ENCODE measurements around the gene MPHOSPH8.

MPHOSPH8 gene

GRCh38 chr13:19605161-19605955, 28.1 kb upstream of the MPHOSPH8 start:
- no peak for TF ChIP-seq CTCF (IDR thresholded peaks at IDR 0.05; ENCODE audit: extremely low read depth, missing control alignments)
- DNase-seq (ENCODE audit: low spot score) = no peak

- DNase-seq (ENCODE audit: low spot score) = no peak
Measured at GRCh38 chr13:19606152-19606551, 27.3 kb upstream of the MPHOSPH8 start.

GRCh38 chr13:19606737-19607136, 26.7 kb upstream of the MPHOSPH8 start:
- no peak for TF ChIP-seq CTCF (IDR thresholded peaks at IDR 0.05; ENCODE audit: extremely low read depth, missing control alignments)

More at GRCh38 chr13:19606152-19606551, 27.3 kb upstream of the MPHOSPH8 start:
- no peak for TF ChIP-seq CTCF (IDR thresholded peaks at IDR 0.05; ENCODE audit: extremely low read depth, missing control alignments)

GRCh38 chr13:19607523-19608078, 25.9 kb upstream of the MPHOSPH8 start:
- TF ChIP-seq CTCF (IDR thresholded peaks at IDR 0.05; ENCODE audit: extremely low read depth, missing control alignments) = no peak
- no peak for DNase-seq (ENCODE audit: low spot score)

More at GRCh38 chr13:19606737-19607136, 26.7 kb upstream of the MPHOSPH8 start:
- DNase-seq (ENCODE audit: low spot score) = no peak

GRCh38 chr13:19618977-19619376, 14.5 kb upstream of the MPHOSPH8 start:
- peak; percentile 41 for DNase-seq (ENCODE audit: low spot score)
- no peak for TF ChIP-seq CTCF (IDR thresholded peaks at IDR 0.05; ENCODE audit: extremely low read depth, missing control alignments)

GRCh38 chr13:19622193-19622592, 11.3 kb upstream of the MPHOSPH8 start:
- no peak for DNase-seq (ENCODE audit: low spot score)
- TF ChIP-seq CTCF (IDR thresholded peaks at IDR 0.05; ENCODE audit: extremely low read depth, missing control alignments) = no peak

- no peak for TF ChIP-seq CTCF (IDR thresholded peaks at IDR 0.05; ENCODE audit: extremely low read depth, missing control alignments)
Measured at GRCh38 chr13:19624265-19624664, 9.2 kb upstream of the MPHOSPH8 start.

More at GRCh38 chr13:19624265-19624664, 9.2 kb upstream of the MPHOSPH8 start:
- DNase-seq (ENCODE audit: low spot score) = no peak

Measured in GM20000 (cell line).